T-helper 1 cell treated with Interleukin-12 subunit alpha and Interleukin-12 subunit beta and Interleukin-4 antibody, amounts not matched to agents 30 ng/mL and 1 ng/mL, for 36 hours (primary cell): ENCODE data around the gene LSS. TPM values are rescaled to one million over a fixed set of nuclear protein-coding genes. Genes with fewer than 3 reads are reported as not detected.

Source experiments
- intact Hi-C: fragments of 100-400 bp; cut with micrococcal nuclease; formaldehyde crosslinking; loops from one replicate; pipeline ENCODE4 v1.15.1; 2024
- total RNA-seq: library from RNA; stranded (reverse); gene quantifications from 2 replicates; pipeline ENCODE4 v1.2.3, GENCODE V29; 2022

The LSS gene
- total RNA-seq, 1 donor from 2014 or later = 48.5 TPM

DNA sequence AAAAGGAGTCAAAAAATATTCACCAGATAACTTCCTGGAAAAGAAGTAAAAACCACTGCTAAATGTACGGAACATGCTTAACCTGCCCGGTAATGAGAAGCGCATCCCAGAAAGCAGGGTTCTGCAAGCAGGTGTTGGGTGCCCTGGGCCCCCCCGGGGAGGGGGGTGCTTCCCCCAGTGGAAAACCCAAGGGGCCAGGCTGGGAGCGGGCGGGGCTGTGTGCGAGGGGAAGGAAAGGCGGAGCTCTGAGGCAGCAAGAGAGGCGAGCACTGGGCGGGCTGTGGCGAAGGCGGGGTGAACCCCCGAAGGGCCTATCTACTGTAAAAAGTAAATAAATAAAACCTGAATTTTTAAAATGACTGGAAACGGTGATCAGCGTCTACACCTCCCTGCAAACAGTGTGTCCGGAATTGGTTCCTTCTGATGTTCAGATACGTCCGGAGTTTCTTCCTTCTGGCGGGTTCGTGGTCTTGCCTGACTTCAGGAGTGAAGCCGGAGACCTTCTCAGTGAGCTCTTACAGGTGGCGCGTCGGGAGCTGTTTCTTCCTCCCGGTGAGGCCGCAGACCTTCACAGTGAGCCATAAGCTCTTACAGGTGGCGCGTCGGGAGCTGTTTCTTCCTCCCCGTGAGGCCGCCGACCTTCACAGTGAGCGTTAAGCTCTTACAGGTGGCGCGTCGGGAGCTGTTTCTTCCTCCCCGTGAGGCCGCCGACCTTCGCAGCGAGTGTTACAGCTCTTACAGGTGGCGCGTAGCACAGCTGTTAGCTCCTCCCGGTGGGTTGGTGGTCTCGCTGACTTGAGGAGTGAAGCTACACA is 86.6 kb downstream of the LSS start:
- intact Hi-C loops = loop anchor here (2.0 to 10.0 kb wide), 3 partner anchors 111 to 313 kb away; partner anchors contain the start of gene DIP2A

- intact Hi-C loops = loop anchor here (10.0 kb wide), 1 partner anchor 314 kb away; the partner anchor contains the start of gene DIP2A
These were observed 88.1 kb downstream of the LSS start for GRCh38 chr21:46140352-46141003.

DNA sequence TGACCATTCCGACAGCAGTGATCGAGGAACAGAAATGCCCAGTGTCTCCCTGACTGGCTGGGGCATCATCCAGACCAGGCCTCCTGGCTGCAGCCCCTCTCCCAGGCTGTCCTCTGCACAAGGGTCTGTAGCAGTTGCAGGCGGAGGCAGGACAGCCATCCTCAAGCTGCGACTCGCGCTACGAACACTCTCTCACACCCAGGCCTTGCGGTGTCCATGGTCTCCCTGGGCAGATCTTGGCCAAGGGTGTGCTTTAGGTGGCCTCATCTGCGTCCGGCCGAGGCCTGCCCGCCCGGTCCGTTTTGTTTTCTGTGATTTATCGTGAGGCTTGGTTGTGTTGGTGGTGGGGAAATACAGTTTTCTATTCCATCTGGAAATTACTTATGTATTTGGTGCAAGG is 88.9 kb downstream of the LSS start:
- intact Hi-C loops = loop anchor here (10.0 kb wide), 1 partner anchor 315 kb away; the partner anchor contains the start of gene DIP2A

DNA sequence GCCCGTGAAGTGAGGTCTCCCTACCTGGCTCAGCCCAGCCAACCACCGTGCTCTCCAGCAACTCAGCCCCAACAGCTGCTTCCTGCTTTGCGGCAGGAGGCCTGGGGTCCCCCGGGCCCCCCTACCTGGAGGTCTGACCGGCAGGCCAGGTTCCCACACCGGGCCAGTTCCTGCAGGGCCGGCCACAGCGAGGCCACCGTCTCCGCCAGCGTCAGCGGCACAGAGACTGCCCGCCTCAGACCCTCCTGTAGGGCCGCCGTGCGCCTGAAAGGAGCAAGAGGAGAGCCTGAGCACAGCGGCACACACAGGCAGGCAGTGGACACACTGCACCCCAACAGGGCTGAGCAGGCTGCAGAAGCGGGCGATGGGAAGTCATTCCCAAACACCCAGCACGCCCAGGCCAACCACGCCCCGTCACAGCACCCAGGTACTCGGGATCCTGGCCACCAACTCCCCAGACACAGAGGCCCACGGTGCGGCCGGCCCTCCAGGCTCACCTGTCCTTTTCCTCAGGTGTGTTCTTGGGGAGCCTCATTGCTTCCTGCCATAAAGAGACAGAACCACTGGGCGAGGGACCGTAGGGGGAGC is 90.1 kb downstream of the LSS start:
- intact Hi-C loops = no loop called here

Other genes with a start within 250 kb of the LSS start
- 0.59 and 0.63 TPM in 2 replicates for gene COL6A1, start 247.0 kb downstream of the LSS start, total RNA-seq
- 2.6 and 3.9 TPM in 2 replicates for gene COL6A2, start 130.7 kb downstream of the LSS start, total RNA-seq
- gene FTCD, start 73.2 kb downstream of the LSS start, total RNA-seq = 0.63 TPM in 1 of 2 replicates, not detected in the other
- 7.5 and 7.7 TPM in 2 replicates for gene SPATC1L, start 44.3 kb downstream of the LSS start, total RNA-seq
- 106 and 114 TPM in 2 replicates for gene MCM3AP, start 56.8 kb upstream of the LSS start, total RNA-seq
- 12.5 and 12.7 TPM in 2 replicates for gene YBEY, start 57.6 kb upstream of the LSS start, total RNA-seq
- 29.3 and 30.0 TPM in 2 replicates for gene C21orf58, start 95.1 kb upstream of the LSS start, total RNA-seq
- gene PCNT, start 95.4 kb upstream of the LSS start, total RNA-seq = 69.2 and 71.3 TPM in 2 replicates
- gene DIP2A, start 230.1 kb upstream of the LSS start, total RNA-seq = 54.9 and 56.7 TPM in 2 replicates